SW480 (cell line): ENCODE results near the gene LIPI.
"Not testable (repeated sequence)": the region's sequence is repeated elsewhere in the genome, so short reads cannot be mapped to it uniquely, and the experiment has no call there.

ENCODE experiments used
- DNase-seq: peaks from one replicate; pipeline ENCODE4 v3.0.0-alpha.2; 2016; ENCODE audit warnings: low spot score

The LIPI gene

GRCh38 chr21:14072761-14073535 lies 137.8 kb downstream of the LIPI start:
- DNase-seq: no peak

- no peak for DNase-seq
Measured at GRCh38 chr21:14071902-14072734, 138.6 kb downstream of the LIPI start.

- no peak for DNase-seq
Measured at GRCh38 chr21:14070968-14071367, 139.8 kb downstream of the LIPI start.

GRCh38 chr21:14070049-14070893 lies 140.5 kb downstream of the LIPI start:
- DNase-seq: no peak

GRCh38 chr21:14064296-14064645 lies 146.5 kb downstream of the LIPI start:
- DNase-seq: no peak

GRCh38 chr21:14063620-14064295 lies 147.0 kb downstream of the LIPI start:
- DNase-seq: not testable (repeated sequence)

- DNase-seq: not testable (repeated sequence)
Measured at GRCh38 chr21:14062684-14063083, 148.1 kb downstream of the LIPI start.

GRCh38 chr21:14061820-14062219 lies 148.9 kb downstream of the LIPI start:
- not testable (repeated sequence) for DNase-seq

- DNase-seq: not testable (repeated sequence)
Measured at GRCh38 chr21:14058995-14059627, 151.6 kb downstream of the LIPI start.
